GM18861 (cell line): ENCODE data around the gene NEB.

Experiments
- ATAC-seq: cut with Tn5 transposase; IDR thresholded peaks from one replicate; pipeline ENCODE4 v1.9.1; 2021; ENCODE audit not compliant: unreplicated experiment

The NEB gene, protein sequence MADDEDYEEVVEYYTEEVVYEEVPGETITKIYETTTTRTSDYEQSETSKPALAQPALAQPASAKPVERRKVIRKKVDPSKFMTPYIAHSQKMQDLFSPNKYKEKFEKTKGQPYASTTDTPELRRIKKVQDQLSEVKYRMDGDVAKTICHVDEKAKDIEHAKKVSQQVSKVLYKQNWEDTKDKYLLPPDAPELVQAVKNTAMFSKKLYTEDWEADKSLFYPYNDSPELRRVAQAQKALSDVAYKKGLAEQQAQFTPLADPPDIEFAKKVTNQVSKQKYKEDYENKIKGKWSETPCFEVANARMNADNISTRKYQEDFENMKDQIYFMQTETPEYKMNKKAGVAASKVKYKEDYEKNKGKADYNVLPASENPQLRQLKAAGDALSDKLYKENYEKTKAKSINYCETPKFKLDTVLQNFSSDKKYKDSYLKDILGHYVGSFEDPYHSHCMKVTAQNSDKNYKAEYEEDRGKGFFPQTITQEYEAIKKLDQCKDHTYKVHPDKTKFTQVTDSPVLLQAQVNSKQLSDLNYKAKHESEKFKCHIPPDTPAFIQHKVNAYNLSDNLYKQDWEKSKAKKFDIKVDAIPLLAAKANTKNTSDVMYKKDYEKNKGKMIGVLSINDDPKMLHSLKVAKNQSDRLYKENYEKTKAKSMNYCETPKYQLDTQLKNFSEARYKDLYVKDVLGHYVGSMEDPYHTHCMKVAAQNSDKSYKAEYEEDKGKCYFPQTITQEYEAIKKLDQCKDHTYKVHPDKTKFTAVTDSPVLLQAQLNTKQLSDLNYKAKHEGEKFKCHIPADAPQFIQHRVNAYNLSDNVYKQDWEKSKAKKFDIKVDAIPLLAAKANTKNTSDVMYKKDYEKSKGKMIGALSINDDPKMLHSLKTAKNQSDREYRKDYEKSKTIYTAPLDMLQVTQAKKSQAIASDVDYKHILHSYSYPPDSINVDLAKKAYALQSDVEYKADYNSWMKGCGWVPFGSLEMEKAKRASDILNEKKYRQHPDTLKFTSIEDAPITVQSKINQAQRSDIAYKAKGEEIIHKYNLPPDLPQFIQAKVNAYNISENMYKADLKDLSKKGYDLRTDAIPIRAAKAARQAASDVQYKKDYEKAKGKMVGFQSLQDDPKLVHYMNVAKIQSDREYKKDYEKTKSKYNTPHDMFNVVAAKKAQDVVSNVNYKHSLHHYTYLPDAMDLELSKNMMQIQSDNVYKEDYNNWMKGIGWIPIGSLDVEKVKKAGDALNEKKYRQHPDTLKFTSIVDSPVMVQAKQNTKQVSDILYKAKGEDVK (N-terminal part only)

DNA sequence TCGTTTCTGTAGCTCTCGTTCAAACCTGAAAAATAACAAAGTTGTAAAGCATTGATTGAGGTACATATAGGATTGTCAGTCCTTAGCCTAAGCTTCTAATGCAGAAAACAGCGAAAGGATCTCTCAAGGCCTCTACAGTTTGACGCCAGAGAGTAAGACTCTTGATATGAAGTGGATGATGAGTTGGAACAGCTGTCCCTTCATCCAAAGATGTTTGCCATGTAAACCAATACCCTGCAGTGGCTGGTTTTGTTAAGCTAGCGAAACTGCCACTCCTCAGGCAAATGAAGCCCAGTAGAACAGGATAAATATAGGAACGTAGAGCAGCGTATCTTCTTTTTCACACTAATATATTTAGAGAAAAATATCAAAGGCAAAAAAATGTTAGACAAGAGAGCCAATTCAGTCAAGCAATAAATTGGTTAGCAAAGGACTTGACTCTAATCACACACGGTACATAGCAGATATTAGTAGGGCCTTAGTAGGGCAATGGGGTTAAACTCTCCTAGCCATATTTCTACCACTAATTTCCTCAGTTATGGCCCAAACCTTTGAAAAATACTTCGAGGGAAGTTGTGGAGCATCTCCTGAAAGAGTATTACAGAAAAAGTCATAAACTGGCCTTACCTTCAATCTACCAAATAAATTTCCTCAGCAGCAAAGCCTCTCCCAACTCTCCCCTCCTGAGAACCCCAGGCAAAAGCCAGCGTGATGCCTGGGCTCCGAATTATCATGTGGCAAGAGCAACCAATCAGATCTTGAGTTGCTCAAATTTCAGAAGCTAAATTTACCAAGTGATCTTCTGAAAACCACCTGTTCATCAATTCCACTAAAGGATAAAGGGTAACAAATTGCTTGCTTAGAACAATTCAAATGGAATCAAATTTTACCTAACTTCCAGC, at the start of gene NEB:
Gene NEB (minus strand): TSS at position 706 of the 902 bp plus-strand sequence. CDS start 1,320 bp downstream, outside the sequence.
- ATAC-seq: no peak

GRCh38 chr2:151783133-151783520, 48.9 kb upstream of the NEB start:
- no peak for ATAC-seq

DNA sequence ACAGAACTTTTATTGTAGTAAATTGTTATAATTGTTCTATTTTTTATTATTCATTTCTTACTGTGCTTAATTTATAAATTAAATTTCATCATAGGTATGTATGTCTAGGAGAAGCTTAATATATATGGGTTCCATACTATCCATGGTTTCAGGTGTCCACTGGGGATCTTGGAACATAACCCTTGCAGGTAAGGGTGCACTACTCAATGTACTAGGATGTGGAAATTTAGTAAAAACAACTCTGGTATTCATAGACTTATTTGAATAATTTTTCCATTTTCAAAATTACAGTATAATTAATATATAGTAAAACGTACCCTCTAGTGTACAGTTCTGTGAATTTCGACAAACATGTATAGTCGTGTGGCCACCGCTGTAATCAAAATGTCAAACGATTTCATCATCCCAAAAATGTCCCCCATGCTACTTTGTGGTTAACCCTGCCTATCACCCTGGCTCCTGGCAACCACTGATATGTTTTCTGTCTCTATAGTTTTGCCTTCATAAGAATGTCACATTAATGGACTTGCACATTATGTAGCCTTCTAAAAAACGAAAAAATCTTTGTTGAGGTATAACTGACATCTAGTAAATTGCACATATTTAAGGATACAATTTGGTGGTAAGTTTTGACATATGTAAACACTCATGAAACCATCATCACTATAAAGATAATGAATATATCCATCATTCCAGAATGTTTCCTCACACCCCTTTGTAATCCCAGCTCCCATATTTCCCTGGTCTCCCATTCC, 48.3 kb upstream of the NEB start:
- no peak for ATAC-seq

DNA sequence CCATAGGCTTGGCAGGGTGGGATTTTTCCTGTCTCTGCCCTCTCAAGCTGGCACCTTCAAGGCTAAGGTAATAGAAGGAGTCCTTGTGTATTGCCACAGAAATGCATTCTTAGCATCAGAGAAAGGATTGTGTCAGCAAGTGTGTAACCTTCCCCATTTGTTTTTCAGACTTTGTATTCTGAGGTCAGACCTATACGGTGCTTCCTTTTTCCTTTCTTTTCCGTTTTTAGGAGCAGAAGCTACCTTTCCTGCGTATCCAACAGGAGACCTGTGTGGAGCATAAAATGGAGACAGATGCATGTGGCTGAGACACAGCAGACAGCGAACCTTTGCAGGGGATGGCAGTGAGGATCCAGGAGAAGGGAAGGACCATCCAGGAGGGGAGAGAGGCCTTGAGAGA, 47.4 kb upstream of the NEB start:
- no peak for ATAC-seq

- ATAC-seq: no peak
Observed at GRCh38 chr2:151780938-151781337, 46.7 kb upstream of the NEB start.

GRCh38 chr2:151777935-151778334, 43.7 kb upstream of the NEB start:
- no peak for ATAC-seq

DNA sequence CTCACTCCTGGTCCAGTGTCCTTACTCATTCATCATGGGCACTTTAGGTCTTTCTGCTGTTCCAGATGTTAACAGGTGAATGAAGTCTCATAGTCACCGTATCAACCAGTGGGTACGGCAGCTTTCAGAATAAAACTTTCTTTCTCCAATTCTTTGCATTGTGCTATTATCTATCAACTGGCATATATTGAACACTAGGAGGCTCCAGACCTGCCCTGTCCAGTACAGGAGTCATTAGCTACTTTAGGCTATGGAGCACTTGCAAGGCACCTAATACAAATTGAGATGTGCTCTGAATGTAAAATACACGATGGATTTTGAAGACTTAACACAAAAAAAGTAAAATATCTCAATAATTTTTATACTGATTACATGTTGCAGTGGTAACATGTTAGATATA, 43.2 kb upstream of the NEB start:
- no peak for ATAC-seq

DNA sequence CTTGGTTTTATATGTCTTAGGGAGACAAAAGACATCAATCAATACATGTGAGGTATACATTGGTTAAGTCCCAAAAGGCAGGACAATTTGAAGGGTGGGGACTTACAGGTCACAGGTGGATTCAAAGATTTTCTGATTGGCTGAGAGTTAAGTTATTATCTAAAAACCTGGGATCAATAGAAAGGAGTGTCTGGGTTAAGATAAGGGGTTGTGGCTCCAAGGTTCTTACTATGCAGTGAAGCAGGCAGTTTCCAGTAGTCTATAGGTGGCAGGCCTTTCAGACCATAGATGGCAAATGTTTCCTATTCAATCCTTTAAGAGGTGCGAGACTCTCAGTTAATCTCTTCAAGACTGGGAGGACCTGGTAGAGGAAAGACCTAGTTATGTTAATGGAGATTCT, 42.1 kb upstream of the NEB start:
- no peak for ATAC-seq

DNA sequence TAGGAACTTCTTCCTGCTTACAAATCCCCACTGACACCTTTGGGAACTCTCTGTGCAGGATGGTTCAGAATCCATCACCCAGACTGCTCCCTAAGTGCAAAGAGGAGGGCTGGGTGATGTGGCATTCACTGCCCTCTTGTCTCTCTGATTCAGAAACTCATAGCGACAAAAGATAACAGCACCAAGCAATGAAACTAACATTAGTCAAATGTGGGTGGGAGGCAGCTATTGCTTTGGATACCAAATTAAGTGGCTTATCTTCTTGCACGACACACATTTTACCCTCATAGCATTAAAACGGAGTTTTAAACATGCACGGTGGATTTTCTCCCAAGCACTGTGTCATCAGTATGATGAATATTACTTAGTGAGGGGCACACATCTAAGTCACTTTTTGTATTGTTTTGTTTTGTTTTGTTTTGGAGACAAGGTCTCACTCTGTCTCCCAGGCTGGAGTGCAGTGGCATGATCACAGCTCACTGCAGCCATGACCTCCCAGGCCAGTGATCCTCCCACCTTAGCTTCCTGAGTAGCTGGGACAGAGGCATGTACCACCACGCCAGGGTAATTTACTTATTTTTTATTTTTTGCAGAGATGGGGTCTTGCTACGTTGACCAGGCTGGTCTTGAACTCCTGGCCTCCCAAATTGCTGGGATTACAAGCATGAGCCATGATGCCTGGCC, 40.9 kb upstream of the NEB start:
- ATAC-seq: no peak

DNA sequence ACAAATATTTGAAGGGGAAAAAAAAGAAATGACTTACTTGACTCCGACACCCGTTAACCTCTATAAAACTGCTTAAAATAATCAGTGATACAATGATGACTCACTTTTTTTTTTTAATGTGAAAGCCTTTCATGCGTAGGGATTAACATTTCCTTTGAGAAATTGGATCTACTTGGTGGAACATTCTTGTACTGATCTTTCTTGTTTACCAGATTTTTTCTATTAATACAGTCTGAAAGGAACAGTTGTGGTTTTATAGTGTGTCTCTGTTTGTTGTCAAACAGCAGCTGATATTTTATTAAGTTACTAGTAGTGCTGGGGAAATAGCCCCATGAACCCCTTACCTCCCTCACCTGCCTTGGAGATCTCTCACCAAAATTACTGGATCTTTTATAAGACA, 40.2 kb upstream of the NEB start:
- ATAC-seq: no peak

DNA sequence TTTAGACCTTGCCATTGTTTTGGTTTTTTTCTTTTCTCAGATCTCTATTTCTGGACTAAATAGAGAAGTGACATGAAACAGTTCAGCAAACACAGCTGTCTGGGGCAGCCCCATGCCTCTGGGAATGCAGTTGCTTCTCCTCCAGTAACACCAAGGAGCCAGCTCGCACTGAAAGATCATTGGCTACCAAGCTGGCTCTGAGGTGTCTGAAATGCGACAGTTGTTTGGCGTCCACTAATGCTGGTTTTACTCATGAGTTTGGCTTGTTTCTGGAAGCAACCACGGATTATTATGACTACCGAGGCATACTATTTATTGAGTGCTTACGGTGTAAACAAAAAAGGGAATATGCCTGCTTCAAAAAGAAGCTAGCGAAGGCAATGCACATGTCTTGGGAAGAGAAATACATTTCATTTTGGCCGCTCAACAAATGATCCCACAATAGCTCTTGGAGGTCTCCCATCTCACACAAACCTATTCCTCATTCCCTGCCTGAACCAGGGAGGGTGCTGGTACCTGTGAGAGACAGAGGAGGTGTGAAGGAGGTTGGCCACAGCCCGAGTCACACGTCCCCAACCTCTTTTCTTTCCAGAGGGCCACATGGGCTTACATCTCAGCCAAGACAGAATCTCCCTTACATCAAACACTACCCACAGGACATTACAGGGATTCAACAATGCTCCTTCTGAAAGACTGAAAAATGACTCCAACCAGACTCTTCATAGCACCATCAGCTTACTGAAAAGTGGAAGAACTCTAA, 37.5 kb upstream of the NEB start:
- ATAC-seq: peak; percentile 94

- peak; percentile 7 for ATAC-seq
Observed at GRCh38 chr2:151770995-151771394, 36.7 kb upstream of the NEB start.

DNA sequence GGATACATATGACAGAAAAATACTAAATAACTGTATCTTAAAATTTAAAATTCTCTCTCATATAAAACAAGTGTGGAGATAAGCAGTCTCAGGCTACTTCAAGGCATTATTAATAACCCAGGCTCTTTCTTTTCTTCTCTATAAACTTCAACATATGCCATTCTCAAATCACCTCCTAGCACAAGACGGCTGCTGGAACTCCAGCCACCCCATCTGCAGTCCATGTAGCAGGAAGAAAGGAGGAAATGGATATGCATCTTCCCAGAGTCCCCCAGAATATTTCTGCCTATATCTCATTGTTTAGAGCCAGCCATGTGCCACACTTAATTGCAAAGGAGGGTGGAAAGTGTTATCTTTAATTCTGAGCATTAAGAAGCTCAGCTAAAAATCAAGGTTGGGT, 35.3 kb upstream of the NEB start:
- no peak for ATAC-seq

- no peak for ATAC-seq
Observed at GRCh38 chr2:151767536-151767935, 33.3 kb upstream of the NEB start.

GRCh38 chr2:151766437-151767153, 32.3 kb upstream of the NEB start:
- peak; percentile 53 for ATAC-seq

- ATAC-seq: no peak
Observed at GRCh38 chr2:151765760-151766410, 31.6 kb upstream of the NEB start.

DNA sequence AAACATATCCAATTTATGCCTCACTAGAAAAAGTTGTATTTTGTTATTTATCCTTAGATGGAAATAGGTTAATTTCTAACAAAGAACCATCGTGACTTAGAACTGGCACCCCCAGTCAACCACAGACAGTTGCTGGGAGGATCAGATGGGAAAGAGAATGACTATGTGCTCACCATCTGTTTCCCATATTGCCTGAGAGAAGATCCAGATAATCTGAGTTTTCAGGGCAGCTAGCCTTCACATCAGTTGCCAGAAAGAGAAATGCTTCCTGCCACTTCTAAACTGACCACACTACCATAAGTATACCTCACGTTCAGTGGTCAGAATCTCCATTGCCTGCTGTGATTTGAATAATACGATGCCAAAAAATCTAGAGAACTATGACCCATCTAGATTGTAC, 28.4 kb upstream of the NEB start:
- ATAC-seq: no peak
